Glutamatergic neuron (in vitro differentiated cells): ENCODE results near the gene SMARCB1. TPM values are rescaled to one million over a fixed set of nuclear protein-coding genes. Genes with fewer than 3 reads are reported as not detected.
A peak's percentile ranks its signal among the peaks of the same experiment; 100 is the strongest.

ENCODE experiments used
- DNase-seq: peaks from one replicate; pipeline ENCODE4 v3.0.0; 2022
- H3K27ac Mint-ChIP-seq: one replicate; pipeline ENCODE4 v1.8.0; 2020; ENCODE audit warnings: mild to moderate bottlenecking, mixed read lengths, inconsistent platforms; ENCODE audit not compliant: unreplicated experiment
- H3K27me3 Mint-ChIP-seq: one replicate; pipeline ENCODE4 v1.8.0; 2020; ENCODE audit warnings: mild to moderate bottlenecking, moderate library complexity, mixed read lengths, inconsistent platforms; ENCODE audit not compliant: unreplicated experiment
- H3K36me3 Mint-ChIP-seq: one replicate; pipeline ENCODE4 v1.8.0; 2020; ENCODE audit warnings: mild to moderate bottlenecking, mixed read lengths, inconsistent platforms; ENCODE audit not compliant: unreplicated experiment
- H3K4me1 Mint-ChIP-seq: one replicate; pipeline ENCODE4 v1.8.0; 2020; ENCODE audit warnings: mild to moderate bottlenecking, low read depth, mixed read lengths, inconsistent platforms; ENCODE audit not compliant: unreplicated experiment
- H3K4me3 Mint-ChIP-seq: one replicate; pipeline ENCODE4 v1.8.0; 2020; ENCODE audit warnings: mild to moderate bottlenecking, mixed read lengths, inconsistent platforms; ENCODE audit not compliant: unreplicated experiment
- H3K9me3 Mint-ChIP-seq: one replicate; pipeline ENCODE4 v1.8.0; 2020; ENCODE audit warnings: mild to moderate bottlenecking, moderate library complexity, mixed read lengths, inconsistent platforms; ENCODE audit not compliant: unreplicated experiment
- total RNA-seq: library from RNA; stranded (reverse); fragmentation: NEBNext Ultra II Directional; extraction: Animal tissue kit (Norgen Biotek cat#: 25700); gene quantifications from one replicate; pipeline ENCODE4 v1.2.1, GENCODE V29; 2021; ENCODE audit not compliant: unreplicated experiment
- TF ChIP-seq, protein P1 (sequence below): fragments of 200-600 bp; sonication (generic); IDR thresholded peaks from one replicate; pipeline ENCODE4 v1.5.0; 2021; ENCODE audit not compliant: partially characterized antibody, unreplicated experiment

The SMARCB1 gene
- total RNA-seq, 1 donor from 2014 or later, result 227 TPM

DNA sequence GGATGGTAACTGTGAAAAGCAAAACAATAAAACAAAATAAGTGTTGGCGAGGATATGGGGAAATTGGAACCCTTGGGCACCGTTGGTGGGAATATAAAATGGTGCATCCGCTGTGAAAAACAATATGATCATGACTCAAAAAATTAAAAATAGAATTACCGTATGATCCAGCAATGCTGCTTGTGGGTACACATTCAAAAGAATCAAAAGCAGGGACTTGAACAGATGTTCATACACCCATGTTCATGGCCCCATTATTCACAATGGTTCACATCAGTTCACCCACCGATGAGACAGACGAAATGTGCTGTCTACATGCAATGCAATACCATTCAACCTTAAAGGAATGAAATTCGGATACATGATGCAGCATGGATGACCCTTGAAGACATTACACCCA is 53.3 kb downstream of the SMARCB1 start:
- Mint-ChIP-seq H3K4me1 (peaks cover 14% of the 10 kb centered on the region), H3K4me3 (no peak overlapping the region)

DNA sequence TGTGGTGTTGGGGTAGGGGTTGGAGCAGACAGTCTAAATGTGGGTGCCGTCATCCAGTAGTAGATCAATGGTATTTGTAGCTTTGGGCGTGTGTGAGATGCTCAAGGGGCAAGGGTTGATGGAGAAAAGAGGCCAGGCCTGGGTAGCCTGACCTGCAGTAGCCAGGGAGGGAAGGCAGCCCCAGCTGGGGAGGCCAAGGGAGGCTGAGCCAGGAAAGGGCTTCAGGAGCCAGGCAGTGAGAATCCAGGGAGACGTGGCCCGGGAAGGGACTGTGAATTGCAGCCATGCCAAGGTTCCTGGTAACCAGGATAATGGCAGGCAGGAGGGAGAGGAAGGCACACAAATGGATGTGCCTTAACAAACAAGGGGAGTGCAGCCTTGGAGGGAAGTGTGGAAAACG is 54.5 kb downstream of the SMARCB1 start:
- Mint-ChIP-seq H3K4me3 (no peak overlapping the region), H3K9me3 (peaks cover 20% of the 10 kb centered on the region), H3K36me3 (no peaks in the 10 kb centered on the region), H3K27ac (peak overlapping the region; percentile 34), H3K27me3 (peaks cover 18% of the 10 kb centered on the region), H3K4me1 (peaks cover 8% of the 10 kb centered on the region)
- TF ChIP-seq, protein P1, sequence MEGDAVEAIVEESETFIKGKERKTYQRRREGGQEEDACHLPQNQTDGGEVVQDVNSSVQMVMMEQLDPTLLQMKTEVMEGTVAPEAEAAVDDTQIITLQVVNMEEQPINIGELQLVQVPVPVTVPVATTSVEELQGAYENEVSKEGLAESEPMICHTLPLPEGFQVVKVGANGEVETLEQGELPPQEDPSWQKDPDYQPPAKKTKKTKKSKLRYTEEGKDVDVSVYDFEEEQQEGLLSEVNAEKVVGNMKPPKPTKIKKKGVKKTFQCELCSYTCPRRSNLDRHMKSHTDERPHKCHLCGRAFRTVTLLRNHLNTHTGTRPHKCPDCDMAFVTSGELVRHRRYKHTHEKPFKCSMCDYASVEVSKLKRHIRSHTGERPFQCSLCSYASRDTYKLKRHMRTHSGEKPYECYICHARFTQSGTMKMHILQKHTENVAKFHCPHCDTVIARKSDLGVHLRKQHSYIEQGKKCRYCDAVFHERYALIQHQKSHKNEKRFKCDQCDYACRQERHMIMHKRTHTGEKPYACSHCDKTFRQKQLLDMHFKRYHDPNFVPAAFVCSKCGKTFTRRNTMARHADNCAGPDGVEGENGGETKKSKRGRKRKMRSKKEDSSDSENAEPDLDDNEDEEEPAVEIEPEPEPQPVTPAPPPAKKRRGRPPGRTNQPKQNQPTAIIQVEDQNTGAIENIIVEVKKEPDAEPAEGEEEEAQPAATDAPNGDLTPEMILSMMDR, result no peak
- no peak for DNase-seq

More for the DNA sequence above, 53.3 kb downstream of the SMARCB1 start:
- Mint-ChIP-seq H3K36me3 (no peaks in the 10 kb centered on the region), H3K27ac (peak overlapping the region; percentile 7), H3K9me3 (peaks cover 26% of the 10 kb centered on the region), H3K27me3 (peaks cover 19% of the 10 kb centered on the region)
- DNase-seq, result no peak
- TF ChIP-seq, protein P1, result no peak

DNA sequence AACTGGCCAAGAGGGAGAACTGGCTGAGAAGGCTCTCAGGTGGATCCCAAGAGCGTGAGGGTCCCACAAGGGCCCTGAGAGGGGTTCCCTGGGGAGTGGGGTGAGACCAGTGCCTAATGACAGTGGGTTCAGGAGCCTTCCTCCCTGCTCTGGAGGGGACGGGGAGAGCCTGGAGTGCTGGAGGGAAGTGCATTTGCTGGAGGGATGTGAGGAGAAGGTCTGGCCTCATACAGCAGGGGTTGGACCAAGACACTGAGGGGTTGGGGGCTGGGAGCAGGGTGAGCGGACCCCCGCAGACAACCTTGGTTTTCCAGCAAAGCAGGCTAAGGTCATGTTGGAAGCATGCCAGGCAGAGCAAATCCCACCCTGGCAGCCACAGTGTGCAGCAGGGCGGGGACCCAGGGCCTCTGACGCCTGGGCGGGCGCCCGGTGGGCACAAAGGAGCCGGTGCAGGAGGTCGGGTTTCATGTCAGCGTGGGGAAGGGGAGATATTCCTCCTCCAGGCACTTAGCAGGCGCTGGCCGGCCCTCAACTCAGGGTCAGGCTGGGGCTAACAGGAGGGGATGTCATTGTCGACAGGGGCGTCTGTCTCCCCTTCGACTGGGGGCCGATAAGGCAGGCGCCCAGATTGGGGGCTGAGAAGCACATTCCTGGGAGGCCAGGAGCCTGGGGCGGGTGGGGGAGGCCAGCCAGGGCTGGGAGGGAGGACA is 55.1 kb downstream of the SMARCB1 start:
- TF ChIP-seq, protein P1, result no peak
- DNase-seq, result no peak
- Mint-ChIP-seq H3K9me3 (peaks cover 20% of the 10 kb centered on the region), H3K27ac (peak overlapping the region; percentile 34), H3K36me3 (no peaks in the 10 kb centered on the region), H3K4me3 (no peak overlapping the region), H3K4me1 (peaks cover 8% of the 10 kb centered on the region), H3K27me3 (peaks cover 15% of the 10 kb centered on the region)

DNA sequence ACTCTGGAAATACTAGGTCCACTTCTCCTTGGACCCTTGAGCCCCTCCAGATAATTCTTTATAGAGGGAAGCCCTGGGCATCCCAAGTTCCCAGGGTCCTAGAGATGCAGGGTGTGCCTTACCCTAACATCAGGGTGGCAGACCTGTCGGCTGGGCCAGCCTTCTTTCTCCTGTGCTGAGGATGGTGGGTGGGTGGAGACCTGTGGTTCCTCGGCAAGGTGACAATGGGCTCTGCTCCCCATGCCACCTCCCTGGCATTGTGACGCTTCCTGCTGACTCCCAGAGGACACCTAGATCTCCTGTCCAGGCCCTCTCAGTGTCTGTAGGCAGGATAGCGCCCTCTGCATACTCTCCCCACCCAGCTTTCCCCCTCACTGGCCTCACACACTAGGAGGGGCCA is 55.8 kb downstream of the SMARCB1 start:
- H3K4me3 Mint-ChIP-seq, result no peak overlapping the region
- no peak overlapping the region for H3K27ac Mint-ChIP-seq
- no peak for DNase-seq
- H3K36me3 Mint-ChIP-seq, result no peaks in the 10 kb centered on the region
- peaks cover 15% of the 10 kb centered on the region for H3K27me3 Mint-ChIP-seq
- TF ChIP-seq, protein P1, result no peak
- H3K4me1 Mint-ChIP-seq, result peaks cover 8% of the 10 kb centered on the region
- peaks cover 18% of the 10 kb centered on the region for H3K9me3 Mint-ChIP-seq

DNA sequence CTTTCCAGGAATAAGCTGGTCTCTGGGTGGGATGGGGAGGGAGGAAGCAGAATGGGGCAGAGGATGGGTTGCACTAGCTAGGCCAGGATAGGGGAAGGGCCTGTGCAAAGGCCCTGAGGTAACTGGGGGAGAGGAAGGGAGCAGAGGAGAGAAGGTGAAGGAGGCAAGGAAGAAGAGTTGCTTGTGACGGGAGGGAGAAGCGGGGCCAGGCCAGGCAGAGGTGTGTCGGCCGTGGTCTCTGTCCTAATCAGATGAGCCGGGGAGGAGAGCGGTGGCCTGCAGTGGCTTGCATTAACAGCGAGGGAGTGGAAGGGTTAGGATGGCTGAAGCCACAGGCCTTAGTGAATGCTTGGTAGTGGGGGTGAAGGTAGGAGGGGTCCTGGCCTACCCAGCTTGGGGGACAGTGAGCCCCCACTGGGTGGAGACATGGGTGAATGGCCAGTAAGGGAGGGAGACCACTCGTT is 58.0 kb downstream of the SMARCB1 start:
- H3K27me3 Mint-ChIP-seq, result peaks cover 8% of the 10 kb centered on the region
- peaks cover 8% of the 10 kb centered on the region for H3K9me3 Mint-ChIP-seq
- no peak overlapping the region for H3K27ac Mint-ChIP-seq
- no peaks in the 10 kb centered on the region for H3K4me1 Mint-ChIP-seq
- no peak for DNase-seq
- H3K36me3 Mint-ChIP-seq, result no peaks in the 10 kb centered on the region
- TF ChIP-seq, protein P1, result no peak
- H3K4me3 Mint-ChIP-seq, result no peak overlapping the region
